Bronchial epithelial cell (primary cell): Measurements from ENCODE around the gene MDK. TPM values are rescaled to one million over a fixed set of nuclear protein-coding genes. Genes with fewer than 3 reads are reported as not detected.

ENCODE experiments used
- DNase-seq: peaks from one replicate; pipeline ENCODE4 v3.0.0-alpha.2; 2010; ENCODE audit warnings: low read depth
- FAIRE-seq: peaks from 2 replicates; lab custom pipeline; 2011; peaks lifted over from hg19 to GRCh38; lab: Jason Lieb, UNC
- H3K27me3 ChIP-seq: 2 replicates; pipeline ENCODE4 v1.5.1; 2011; ENCODE audit warnings: low read length; ENCODE audit not compliant: control insufficient read depth, insufficient read depth
- H3K36me3 ChIP-seq: 2 replicates; pipeline ENCODE4 v1.5.1; 2011; ENCODE audit warnings: low read length; ENCODE audit not compliant: control insufficient read depth, insufficient read depth
- H3K4me3 ChIP-seq: 2 replicates; pipeline ENCODE4 v1.5.1; 2011; ENCODE audit warnings: mild to moderate bottlenecking, low read depth, low read length, control low read depth
- CTCF ChIP-seq: IDR thresholded peaks from 2 replicates; pipeline ENCODE4 v1.5.1; 2011; ENCODE audit warnings: mild to moderate bottlenecking, moderate library complexity, low read length, control low read depth, inconsistent platforms; ENCODE audit not compliant: insufficient read depth, severe bottlenecking
- total RNA-seq: library from RNA; depleted of rRNA; stranded (reverse); fragments of >200 nt; gene quantifications from 2 replicates; pipeline ENCODE4 v1.2.1, GENCODE V29; 2014

MDK gene
- total RNA-seq, 1 donor from 2014 or later, result 11.6 TPM

DNA sequence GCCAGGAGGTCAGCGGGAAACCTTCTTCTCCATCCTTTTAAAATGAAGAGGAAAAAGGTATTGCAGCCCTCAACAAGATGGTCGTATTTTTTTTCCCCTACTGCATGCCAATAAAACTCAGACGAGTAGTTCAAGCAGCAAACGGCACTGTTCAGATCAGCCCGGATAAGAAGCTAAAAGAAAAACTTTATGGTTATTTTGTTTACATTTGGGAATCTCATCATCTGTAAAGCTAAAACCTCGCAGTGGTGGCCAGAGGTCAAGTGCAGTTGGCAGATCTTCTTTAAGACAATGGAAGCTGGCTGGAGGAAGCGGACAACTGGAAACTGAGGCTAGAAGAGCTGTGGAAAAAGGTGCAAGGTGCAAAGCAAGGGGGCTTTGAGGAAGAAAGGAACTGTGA, 41.1 kb downstream of the MDK start:
- H3K36me3 ChIP-seq, result no peaks in the 10 kb centered on the region
- no peak overlapping the region for H3K4me3 ChIP-seq
- no peak for DNase-seq
- TF ChIP-seq CTCF, result no peak
- H3K27me3 ChIP-seq, result no peaks in the 10 kb centered on the region
- FAIRE-seq, result no peak

DNA sequence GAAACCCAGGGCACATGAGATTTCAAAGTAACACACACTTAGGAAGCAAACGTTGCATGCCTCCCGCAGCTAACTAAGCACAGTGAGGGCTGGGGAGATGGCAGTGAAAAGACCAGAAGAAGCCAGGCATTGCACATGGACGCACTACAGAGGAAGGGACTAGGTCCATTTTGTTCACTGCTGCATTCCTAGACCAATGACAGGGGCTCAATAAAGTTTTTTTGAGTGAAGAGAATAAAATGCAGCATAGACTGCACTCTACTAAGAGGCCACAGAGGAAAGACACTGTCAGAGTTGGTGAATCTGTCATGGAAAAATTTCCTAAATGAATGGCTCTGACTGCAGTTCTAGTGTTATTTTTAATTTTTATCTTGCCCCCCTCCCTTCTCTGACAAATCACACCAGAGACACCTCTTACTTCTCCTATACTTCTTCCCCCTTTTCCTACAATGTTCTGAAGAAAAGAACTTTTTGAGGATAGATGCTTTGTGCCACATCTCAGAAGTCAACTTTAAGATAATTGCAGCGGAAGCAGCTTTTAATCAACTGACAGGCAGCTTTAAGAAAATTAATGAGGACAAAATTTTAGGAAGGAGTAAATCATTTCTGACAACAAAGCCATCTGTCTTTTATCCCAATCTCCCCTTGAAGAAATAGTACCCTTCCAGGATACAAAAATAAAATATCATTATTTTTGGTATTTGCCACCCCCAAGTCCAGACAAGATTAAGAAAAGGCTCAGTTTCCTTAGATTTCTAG, 44.9 kb downstream of the MDK start:
- no peak overlapping the region for H3K4me3 ChIP-seq
- peaks cover 2% of the 10 kb centered on the region for H3K36me3 ChIP-seq
- TF ChIP-seq CTCF, result no peak
- FAIRE-seq (no peak), DNase-seq (no peak)
- H3K27me3 ChIP-seq, result no peaks in the 10 kb centered on the region

- FAIRE-seq, result no peak
- TF ChIP-seq CTCF, result no peak
Observed at GRCh38 chr11:46427364-46427763, 45.9 kb downstream of the MDK start.

DNA sequence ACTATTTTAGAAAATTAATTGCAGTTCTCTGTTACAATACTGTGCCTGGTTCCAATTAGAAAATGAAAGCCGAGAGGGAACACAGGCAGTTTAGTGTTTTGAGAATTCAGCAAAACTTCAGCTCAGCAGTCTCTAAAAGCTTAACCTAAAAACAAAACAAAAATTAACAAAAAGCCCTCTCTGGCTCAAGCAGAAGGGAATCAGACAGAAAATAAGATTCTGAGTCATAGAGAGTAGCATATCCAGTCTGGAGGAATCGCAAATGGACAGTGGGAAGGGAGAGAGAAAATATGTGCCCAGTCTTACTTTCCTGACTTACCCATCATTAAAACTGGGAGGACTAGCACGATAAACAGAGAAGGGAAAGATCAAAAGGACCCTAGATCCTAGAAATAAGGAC, 48.2 kb downstream of the MDK start:
- no peak for DNase-seq
- H3K27me3 ChIP-seq, result no peaks in the 10 kb centered on the region
- TF ChIP-seq CTCF, result no peak
- peaks cover 9% of the 10 kb centered on the region for H3K36me3 ChIP-seq
- FAIRE-seq, result no peak
- no peak overlapping the region for H3K4me3 ChIP-seq

More at GRCh38 chr11:46427364-46427763, 45.9 kb downstream of the MDK start:
- no peaks in the 10 kb centered on the region for H3K27me3 ChIP-seq
- no peak for DNase-seq
- H3K4me3 ChIP-seq, result no peak overlapping the region
- peaks cover 2% of the 10 kb centered on the region for H3K36me3 ChIP-seq

DNA sequence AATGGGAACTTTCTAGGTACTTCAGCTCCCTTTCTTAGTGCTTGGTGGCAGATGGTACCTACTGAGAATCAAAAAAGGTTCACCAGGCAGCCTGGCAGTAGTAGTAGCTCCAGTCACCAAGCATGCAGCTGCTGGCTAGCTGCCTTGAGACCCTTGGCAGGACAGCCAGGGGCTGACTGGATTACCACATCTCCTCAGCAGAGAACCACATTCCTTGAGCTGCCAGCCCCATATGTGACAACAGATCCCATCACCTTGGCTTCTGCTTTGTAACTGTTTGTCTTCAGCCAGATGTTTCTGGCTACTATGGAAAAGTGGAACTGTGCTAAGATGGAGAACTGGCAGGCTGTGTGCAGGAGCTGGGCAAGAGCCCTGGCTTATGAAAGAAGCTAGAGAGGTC, 49.7 kb downstream of the MDK start:
- no peak for DNase-seq
- peaks cover 10% of the 10 kb centered on the region for H3K36me3 ChIP-seq
- FAIRE-seq, result no peak
- no peak for TF ChIP-seq CTCF
- no peak overlapping the region for H3K4me3 ChIP-seq
- H3K27me3 ChIP-seq, result no peaks in the 10 kb centered on the region

Other genes with a start within 250 kb of the MDK start
- 0.13 and 0.53 TPM in 2 replicates for gene CREB3L1, start 104.0 kb upstream of the MDK start, total RNA-seq
- 30.5 and 35.2 TPM in 2 replicates for gene DGKZ, start 34.2 kb upstream of the MDK start, total RNA-seq
- gene CHRM4, start 10.1 kb downstream of the MDK start, total RNA-seq, result not detected in 2 replicates
- 11.3 and 14.3 TPM in 2 replicates for gene AMBRA1, start 212.4 kb downstream of the MDK start, total RNA-seq
- gene HARBI1, start 235.6 kb downstream of the MDK start, total RNA-seq, result 8.4 and 10.4 TPM in 2 replicates
- gene ATG13, start 235.9 kb downstream of the MDK start, total RNA-seq, result 36.9 and 63.5 TPM in 2 replicates